Measurements from ENCODE around the gene EEF1AKMT1.

- TF ChIP-seq CTCF (IDR thresholded peaks at IDR 0.05) (no peak), EP300 (IDR thresholded peaks at IDR 0.05) (no peak), POLR2A (IDR thresholded peaks at IDR 0.05) (no peak)
Observed at GRCh38 chr13:20812890-20813289, 39.1 kb upstream of the EEF1AKMT1 start.

Data from sigmoid colon (tissue), 4 donors.